Endometrium (tissue), 2 donors: ENCODE results near the gene SH3GL1.
"Not testable (repeated sequence)": the region's sequence is repeated elsewhere in the genome, so short reads cannot be mapped to it uniquely, and the experiment has no call there.

Experiments
- FAIRE-seq: peaks from 2 replicates; lab custom pipeline; 2012; peaks lifted over from hg19 to GRCh38; lab: Jason Lieb, UNC
- donor health status: control.
- donor health status: control.

The SH3GL1 gene

DNA sequence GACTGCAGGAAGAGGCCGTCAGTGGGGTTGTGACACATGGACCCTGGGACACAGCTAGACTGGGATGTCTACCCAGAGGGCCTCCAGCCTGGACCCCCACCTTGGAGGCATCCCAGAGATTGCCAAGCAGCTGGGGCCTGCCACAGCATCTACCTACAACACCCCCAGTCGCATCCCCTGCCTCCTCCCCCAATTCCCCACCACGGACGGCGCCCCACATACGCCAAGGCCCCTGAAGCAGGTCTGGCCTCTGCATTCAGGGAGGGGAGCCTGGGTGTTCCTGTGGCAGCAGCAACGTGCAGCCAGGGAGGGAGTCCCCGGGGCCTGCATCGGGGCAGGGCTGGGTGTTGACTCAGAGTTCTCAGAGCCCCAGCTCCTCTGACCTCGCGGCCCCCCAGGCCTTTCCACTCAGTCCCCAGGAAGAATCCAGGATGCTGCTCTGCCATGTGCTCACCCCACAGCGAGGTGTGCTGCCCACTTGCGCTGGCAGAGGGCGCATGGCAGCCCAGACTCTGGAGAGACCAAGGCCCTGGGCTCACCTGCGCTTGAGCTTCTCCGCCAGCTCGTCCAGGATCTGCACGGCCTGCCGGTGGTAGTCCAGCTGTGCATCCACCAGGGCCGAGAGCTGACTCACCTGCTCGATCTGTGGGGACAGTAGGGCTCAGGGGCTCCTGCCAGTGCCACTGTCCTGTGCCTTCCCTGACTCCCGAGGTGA lies 37.4 kb downstream of the SH3GL1 start:
- no peak for FAIRE-seq

GRCh38 chr19:4362101-4362828 lies 38.1 kb downstream of the SH3GL1 start:
- no peak for FAIRE-seq

GRCh38 chr19:4361152-4362046 lies 38.9 kb downstream of the SH3GL1 start:
- no peak for FAIRE-seq

DNA sequence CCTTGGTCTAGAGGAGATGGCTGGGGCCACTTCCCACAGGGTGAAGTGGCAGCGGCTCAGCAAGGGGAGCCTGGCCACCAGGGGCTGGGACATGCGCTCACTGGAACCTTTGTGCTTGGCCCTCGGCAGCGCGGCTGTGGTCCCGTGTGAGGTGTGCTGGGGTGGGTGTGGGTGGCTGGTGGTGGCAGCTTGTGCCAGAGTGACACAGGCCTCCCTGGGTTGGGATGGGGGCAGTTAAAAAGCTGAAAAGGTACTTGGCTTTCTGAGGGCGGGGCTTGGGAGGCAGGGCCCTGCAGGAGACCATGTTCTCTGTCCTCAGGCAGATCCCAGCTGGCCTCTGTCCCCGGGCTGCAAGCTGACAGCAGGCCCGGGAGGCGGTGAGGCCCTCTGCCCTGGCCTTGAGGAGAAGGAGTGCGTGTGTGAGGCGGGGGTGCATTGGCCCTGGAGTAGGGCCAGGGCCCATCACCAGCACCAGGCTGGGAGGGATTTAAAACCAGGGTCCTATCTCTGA lies 39.7 kb downstream of the SH3GL1 start:
- FAIRE-seq: no peak

- no peak for FAIRE-seq
These were observed 40.2 kb downstream of the SH3GL1 start for GRCh38 chr19:4360081-4360569.

DNA sequence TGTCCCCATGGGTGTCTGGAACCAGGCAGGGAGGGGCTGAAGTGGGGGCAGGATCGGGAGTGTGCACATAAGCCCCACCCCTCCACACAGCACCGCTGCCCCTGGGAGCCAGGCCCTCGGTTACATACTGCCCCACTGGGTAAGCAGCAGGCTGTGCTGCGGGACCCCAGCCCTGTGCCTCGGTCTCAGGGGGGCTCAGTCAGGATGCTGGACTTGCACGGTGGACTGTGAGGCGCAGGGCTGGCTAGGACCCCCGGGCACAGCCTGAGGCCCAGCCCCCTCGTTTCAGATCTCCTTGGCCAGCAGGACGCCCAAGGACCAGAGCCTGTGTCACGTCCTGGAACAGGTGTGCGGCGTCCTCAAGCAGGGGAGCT lies 40.7 kb downstream of the SH3GL1 start:
- no peak for FAIRE-seq

DNA sequence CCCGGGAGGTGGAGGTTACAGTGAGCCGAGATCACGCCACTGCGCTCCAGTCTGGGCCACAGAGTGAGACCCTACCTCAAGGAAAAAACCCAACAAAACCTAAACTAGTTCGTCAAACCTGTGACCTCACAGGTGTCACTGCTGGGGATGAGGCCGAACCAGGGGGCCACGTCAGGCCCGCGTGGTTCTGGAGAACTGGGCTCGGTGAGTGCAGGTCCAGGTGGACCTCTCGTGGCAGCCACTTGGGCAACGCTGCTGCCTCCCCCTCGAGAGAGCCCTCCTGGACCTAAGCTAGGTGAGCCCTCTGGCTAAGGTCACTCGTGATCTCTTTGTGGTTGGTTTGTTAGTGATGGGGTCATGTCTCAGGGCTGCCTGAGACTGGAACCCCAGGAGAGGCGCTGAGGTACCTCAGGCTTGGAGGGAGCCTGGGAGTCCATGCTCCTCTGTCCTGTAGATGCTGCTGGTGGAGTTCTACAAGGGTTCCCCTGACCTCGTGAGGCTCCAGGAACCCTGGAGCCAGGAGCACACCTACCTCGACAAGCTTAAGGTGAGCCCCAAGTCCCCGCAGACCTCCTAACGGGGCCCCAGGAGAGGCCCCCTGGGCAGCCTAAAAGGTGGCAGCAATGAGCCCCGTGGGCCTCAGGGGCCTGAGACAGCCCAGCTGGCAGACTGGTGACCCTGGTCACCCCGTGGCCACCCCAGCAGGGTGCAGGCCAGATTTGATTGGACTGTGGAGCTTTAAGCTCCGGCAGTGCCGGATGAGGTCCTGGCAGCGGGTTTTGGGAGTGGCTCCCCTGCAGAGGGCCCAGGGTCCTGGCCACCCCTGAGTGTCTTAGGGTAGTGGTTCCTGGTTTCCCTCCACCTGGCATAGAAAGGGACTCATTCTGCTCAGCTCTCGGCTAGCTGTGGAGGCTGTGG lies 41.4 kb downstream of the SH3GL1 start:
- no peak for FAIRE-seq

DNA sequence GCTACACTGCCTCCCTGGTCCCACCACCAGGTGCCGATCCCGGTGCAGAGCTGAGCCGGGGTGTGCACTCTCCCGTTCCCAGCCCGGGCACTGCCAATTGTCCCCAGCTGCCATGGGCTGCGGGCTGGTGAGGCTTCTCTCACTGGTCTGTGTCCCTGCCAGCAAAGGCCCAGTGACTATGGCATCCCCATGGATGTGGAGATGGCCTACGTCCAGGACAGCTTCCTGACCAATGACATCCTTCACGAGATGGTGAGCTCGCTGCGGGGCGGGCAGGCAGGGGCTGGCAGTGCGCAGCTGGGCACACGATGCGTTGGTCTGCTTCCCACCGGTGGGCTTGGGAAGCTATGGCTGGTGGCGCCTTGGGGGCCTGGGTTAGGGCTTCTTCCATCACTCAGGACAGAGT lies 42.4 kb downstream of the SH3GL1 start:
- FAIRE-seq: no peak

GRCh38 chr19:4357095-4357797 lies 43.1 kb downstream of the SH3GL1 start:
- no peak for FAIRE-seq

DNA sequence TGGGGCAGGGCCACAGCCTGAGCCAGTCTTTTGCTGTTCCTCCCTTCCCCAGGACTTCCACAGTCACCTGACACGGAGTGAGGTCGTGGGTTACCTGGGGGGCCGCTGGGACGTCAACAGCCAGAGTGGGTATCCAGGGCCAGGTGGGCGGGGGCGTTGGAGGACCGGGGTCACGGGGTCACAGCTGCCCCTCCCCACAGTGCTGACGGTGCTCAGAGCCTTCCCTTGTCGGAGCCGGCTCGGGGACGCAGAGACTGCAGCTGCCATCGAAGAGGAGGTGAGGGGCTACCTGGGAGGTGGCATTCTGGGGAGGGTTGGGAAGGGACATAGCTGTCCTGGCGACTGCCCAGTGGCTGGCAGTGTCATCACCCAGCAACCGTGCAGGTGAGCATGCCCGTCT lies 45.5 kb downstream of the SH3GL1 start:
- no peak for FAIRE-seq

GRCh38 chr19:4354282-4354681 lies 46.1 kb downstream of the SH3GL1 start:
- FAIRE-seq: no peak

DNA sequence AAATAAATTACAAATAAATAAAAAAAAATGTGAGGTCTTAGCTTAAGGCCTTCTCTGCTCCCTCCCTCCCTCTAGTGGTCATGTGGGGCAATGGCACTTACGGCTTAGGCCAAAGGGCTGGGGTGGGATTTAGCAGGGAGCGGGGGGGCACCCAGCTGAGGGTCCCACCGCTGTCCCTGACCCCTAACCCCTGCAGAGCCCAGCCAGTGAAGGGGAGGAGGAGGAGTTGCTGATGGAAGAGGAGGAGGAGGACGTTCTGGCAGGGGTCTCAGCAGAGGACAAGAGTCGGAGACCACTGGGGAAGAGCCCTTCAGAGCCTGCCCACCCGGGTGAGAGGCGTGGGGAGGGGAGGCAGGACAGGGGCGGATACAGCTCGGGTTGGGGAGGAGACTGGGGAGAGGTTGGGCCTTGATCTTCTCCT lies 47.6 kb downstream of the SH3GL1 start:
- no peak for FAIRE-seq

- no peak for FAIRE-seq
These were observed 49.6 kb downstream of the SH3GL1 start for GRCh38 chr19:4350726-4351125.

- no peak for FAIRE-seq
These were observed 50.2 kb downstream of the SH3GL1 start for GRCh38 chr19:4350111-4350510.

DNA sequence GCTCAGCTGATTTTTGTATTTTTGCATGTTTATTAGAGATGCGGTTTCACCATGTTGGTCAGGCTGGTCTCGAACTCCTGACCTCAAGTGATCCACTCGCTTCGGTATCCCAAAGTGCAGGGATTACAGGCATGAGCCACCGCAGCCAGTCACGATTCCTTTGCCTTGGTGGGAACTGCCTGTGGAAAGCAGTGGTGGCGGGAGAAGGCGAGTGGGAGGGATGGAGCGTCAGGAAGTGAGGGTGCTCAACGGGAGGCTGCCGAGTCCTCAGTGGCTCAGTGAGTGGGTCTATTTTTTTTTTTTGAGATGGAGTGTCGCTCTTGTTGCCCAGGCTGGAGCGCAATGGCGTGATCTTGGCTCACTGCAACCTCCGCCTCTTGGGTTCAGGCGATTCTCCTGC lies 51.1 kb downstream of the SH3GL1 start:
- FAIRE-seq: not testable (repeated sequence)

GRCh38 chr19:4347521-4347920 lies 52.8 kb downstream of the SH3GL1 start:
- FAIRE-seq: no peak

- no peak for FAIRE-seq
These were observed 54.3 kb downstream of the SH3GL1 start for GRCh38 chr19:4346020-4346383.

DNA sequence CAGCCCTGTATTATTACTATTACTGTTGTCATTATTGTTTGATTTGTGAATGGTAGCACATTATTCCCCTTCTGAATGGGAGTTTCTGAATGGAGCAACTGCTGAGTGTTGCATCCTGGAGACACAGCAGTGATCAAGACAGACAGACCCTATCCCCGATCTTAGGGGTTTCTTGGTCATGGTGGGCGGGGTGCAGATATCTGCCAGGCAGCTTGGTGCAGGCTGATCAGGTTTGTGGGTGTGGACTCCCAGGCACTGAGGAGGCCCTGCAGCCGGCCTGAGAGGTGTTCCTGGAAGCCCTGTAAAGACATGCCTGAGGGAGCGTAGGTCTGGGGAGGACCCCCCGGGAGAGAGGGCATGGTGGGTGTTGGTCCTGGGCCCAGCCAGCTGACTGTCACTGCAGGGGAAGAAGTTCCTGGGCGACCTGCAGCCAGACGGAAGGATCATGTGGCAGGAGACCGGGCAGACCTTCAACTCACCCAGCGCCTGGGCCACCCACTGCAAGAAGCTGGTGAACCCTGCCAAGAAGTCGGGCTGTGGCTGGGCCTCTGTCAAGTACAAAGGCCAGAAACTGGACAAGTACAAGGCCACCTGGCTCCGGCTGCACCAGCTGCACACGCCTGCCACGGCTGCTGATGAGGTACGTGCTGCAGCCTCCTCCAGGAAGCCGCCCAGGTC lies 54.9 kb downstream of the SH3GL1 start:
- no peak for FAIRE-seq

- no peak for FAIRE-seq
These were observed 56.7 kb downstream of the SH3GL1 start, which contains the start of gene MPND for GRCh38 chr19:4343370-4344307. TSS of gene MPND (plus strand) at chr19:4343562. CDS start at chr19:4343594, 32 bp downstream.
